ENCODE data around the gene DENND2A.

- TF ChIP-seq CTCF (IDR thresholded peaks at IDR 0.05) (no peak), POLR2A (IDR thresholded peaks at IDR 0.05) (no peak), POLR2AphosphoS5 (IDR thresholded peaks at IDR 0.05) (no peak)
Observed at GRCh38 chr7:140686921-140687320, 46.3 kb upstream of the DENND2A start.

Data from gastroesophageal sphincter (tissue), 3 donors.